Thyroid gland (tissue), 4 donors: Measurements from ENCODE around the gene CCDC85A.

ENCODE experiments used
- POLR2A ChIP-seq, 2 donors: fragments of 450-650 bp; IDR thresholded peaks; one replicate each; pipeline ENCODE4 v1.6.1; 2017; ENCODE audit warnings: antibody characterized with exemption in 2 of 2, mild to moderate bottlenecking in 2 of 2, moderate library complexity in 1 of 2
- TF ChIP-seq, protein P1 (sequence below), 6 experiments: fragments of 200-600 bp in 3 of 6; fragments of 450-650 bp in 3 of 6; sonication (generic) in 3 of 6; IDR thresholded peaks; one replicate each; pipeline ENCODE4 v1.5.1; 2016 to 2019; ENCODE audit warnings: antibody characterized with exemption in 6 of 6, mild to moderate bottlenecking in 2 of 6, inconsistent platforms in 1 of 6, moderate library complexity in 1 of 6

DNA sequence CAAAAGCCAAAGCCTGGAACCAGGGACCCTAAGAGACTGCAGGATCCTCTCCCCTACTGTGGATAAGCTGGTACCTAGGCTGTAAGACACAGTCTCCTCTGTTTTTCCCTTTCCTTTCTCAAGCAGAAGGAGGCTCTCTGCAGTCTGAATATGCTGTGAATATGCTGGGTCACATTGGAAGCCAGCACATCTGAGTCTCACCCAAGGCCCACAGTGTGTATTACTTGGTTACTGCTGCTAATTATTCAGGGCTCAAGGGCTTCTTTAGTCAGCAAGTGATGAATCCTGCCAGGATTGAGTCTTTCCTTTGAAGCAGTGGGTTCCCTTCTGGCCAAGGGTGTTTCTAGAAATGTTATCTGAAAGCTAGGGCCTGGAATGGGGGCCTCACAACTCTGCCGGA is 60.7 kb downstream of the CCDC85A start:
- TF ChIP-seq, protein P1, sequence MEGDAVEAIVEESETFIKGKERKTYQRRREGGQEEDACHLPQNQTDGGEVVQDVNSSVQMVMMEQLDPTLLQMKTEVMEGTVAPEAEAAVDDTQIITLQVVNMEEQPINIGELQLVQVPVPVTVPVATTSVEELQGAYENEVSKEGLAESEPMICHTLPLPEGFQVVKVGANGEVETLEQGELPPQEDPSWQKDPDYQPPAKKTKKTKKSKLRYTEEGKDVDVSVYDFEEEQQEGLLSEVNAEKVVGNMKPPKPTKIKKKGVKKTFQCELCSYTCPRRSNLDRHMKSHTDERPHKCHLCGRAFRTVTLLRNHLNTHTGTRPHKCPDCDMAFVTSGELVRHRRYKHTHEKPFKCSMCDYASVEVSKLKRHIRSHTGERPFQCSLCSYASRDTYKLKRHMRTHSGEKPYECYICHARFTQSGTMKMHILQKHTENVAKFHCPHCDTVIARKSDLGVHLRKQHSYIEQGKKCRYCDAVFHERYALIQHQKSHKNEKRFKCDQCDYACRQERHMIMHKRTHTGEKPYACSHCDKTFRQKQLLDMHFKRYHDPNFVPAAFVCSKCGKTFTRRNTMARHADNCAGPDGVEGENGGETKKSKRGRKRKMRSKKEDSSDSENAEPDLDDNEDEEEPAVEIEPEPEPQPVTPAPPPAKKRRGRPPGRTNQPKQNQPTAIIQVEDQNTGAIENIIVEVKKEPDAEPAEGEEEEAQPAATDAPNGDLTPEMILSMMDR (IDR thresholded peaks at IDR 0.05) = no peak
- TF ChIP-seq POLR2A (IDR thresholded peaks at IDR 0.05) = no peak
